8988T (cell line): ENCODE data around the gene RWDD1.
"Not testable (repeated sequence)": the region's sequence is repeated elsewhere in the genome, so short reads cannot be mapped to it uniquely, and the experiment has no call there.

Experiments used
- DNase-seq: peaks from one replicate; pipeline ENCODE4 v3.0.0; 2011

The RWDD1 gene

DNA sequence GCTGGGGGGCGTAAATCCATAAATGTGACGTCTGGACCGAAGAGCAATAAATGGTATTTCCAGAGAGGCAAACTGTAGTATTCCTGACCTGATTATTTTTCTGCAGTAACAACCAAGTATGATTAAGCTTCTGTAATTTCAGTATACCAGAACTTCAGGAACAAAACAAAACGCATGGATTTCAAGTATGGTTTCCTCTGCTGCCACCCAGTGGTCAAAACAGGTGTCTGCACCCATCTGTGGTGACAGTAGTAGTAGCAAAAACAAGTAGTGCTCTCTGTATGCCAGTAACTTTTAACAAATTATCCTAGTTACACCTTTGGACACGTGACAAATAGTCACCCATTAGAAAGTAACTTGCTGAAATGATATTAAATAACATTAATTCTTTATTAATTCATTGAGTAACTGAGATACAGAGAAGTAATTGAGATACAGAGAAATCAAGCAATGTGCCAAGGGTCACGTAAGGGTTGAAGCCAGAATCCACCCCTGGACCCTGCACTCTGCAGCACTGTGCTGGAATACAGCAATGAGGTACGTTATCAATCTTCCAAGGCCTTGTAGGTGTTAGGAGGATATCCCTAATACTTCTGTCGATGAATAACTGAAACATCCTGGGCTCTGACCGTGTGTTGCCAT is 9.8 kb upstream of the RWDD1 start:
- DNase-seq: no peak

DNA sequence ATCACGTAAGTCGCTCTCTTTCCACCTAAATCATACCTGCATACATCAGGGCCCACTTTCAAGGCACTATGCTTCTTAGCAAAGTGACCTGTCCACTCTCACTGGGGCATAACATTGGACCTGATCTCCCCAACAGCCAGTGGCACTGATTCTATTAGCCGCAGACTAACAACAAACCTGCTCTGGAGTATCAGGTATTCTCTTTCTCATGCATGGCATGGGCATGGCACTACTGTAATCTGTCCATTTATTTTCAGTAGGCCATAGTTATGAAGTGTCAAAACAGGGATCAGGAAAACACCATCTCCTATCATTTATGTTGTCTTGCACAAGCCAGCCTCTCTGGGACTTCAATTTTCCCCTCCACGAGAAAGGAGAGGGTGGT is 9.3 kb upstream of the RWDD1 start:
- DNase-seq: no peak

DNA sequence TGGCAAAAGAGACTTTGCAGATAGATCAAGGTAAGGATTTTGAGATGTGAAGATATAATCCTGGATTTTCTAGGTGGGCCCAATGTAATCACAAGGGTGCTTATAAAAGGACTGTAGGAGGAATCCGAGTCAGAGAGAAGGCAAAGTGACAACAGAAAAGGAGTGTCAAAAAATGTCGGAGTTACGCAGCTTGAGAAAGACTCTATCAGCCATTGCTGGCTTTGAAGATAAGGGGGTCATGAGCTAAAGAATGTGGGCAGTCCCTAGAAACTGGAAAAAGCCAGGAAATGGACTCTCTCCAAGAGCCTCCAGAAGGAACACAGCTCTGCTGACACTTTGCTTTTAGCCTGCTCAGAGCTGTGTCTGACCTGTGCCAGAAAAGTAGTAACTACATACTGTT is 8.7 kb upstream of the RWDD1 start:
- no peak for DNase-seq

DNA sequence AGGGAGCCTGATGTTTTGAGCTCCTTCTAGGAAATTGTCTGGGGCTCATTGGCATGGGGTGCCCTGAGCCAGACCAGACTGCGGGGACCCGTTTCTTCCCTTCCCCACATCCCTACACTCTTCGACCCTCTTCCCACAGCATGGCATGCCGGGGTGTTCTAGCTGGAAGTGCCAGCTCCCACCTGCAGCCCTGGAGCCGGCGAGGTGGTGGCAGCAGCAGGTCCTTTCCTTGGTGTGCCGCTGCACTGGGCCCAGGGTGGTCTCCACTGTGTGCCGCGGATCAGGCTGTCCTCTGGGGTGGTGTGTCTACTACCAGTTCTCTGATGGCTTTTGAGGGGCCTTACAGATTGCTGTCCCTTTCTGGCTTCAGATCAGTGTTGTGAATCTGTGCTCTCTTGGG is 7.5 kb upstream of the RWDD1 start:
- no peak for DNase-seq

DNA sequence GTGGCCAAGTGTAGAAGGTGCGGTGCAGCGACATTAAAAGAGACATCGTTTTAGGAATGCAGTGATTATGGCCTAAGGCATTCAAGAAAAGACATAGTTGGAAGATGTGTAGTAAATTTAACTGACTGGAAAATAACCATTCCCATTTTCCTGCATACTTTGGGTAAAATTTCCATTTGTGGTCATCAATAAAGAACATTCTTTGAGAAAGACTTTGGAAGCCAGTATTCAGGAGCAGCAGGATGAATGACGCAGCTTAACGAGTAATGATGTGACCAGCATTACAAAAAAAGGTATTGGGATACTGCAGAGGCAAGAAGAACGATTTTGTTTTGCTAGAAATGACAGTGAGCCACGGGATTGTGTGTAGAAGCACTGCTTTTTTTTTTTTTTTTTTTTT is 7.0 kb upstream of the RWDD1 start:
- DNase-seq: no peak

DNA sequence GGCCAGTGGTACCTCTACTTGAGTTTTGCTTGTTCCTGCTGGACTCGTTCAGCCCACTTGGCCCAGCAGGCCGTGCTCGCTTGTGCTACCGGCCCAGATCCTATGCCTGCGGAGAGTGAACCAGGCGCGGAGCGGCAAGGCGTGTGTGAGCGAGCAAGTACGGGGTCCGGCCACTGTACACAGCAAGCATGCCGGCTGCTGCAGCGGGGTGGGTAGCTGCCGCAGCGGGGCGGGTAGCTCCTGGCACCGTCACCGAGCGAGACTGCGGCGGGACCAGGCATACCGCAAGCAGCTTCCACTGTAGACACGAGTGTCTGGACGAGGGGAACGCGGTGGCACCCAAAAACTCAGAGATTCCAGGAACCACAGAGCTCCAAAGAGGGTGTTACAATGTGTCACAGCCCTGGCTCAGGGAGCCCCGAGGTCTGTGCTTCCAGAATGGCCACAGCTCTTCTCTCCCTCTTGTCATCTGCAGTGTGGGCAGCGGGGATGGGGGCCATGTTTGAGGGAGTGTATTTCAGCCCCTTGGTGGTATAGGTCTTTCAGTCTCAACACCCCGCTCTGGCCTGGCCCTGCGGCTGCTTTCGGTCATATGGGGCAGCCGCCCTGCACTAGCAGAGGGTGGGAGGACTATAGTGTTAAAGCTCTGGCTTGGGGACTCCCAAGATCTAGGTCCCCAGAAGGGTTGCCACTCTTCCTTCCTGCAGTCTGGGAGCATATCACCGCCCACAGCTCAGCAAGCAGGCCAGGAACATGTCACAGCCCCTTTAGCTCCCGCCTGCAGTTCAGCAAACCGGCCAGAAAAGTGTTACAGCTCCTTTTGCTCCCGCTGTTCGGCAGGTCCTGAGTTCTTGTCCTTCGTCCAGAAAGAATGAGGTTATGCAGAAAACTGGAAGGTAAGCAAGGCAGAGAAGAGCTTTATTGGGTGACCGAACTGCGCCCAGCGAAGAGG is 6.1 kb upstream of the RWDD1 start:
- DNase-seq: no peak

DNA sequence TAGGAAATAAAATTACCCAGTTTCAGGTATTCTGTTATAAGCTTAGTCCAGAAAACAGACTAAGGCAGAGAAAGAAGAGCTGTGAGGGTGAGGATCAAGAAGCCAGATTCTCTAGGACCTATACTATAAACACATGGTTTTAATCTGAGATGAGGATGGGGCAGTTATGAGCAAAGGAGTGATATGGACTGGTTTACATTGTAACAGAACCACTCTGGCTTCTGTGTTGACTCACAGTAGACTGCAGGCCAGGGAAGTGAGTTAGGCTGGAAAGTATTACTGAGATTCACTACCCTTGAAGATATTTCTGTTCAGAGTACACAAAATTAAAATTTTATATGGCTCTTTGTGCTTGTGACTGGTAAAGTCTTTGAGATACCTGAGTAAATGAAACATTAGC is 3.2 kb upstream of the RWDD1 start:
- no peak for DNase-seq

DNA sequence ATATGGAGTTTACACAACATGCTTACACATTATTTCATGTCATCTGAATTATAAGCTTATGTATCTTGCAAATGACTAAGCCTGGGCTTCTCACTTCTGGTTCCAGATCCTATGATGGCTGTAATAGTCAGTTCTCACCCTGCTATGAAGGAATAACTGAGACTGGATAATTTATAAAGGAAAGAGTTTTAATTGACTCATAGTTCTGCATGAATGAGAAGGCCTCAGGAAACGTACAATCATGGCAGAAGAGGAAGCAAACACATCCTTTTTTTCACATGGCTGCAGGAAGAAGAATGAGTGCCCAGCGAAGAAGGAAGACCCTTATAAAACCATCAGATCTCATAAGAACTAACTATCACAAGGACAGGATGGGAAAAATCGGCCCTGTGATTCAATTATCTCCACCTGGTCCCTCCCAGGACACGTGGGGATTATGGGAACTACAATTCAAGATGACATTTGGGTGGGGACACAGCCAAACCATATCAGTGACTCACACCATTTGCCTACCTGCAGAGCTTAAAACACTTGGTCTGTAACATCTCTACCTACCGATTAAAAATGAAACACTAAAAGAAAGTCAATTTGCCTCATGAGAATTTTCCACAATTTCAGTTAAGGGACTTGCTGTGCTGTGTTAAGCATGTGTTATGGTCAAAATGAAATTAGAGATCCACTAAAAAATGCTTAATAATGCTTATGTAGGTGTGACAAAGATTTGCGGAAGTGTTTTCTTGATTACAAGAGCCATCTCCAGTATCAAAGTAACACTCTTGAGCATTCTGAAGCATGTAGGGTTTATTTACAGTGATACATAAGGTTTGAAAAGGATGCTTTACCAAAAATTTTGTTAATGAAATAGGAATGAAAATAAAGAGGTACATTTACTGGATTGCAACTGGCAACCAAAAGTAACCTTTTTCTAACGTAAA is 2.2 kb upstream of the RWDD1 start:
- DNase-seq: no peak

DNA sequence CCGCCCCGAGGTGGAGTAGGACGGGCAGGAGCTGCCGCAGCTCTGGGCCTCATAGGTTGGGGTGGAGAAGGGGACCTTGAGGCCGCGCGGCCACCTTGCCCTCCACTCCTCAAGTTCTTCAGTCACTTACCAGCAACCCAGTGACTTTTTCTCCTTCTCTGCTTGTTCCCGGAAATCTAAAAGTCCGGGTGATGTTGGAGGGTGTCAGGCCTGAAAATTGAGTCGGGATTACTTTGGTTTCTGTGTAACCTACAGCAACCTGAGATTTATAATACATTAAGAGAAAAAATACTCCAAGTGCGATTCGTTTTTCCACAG is 338 bp downstream of the RWDD1 start:
- no peak for DNase-seq

DNA sequence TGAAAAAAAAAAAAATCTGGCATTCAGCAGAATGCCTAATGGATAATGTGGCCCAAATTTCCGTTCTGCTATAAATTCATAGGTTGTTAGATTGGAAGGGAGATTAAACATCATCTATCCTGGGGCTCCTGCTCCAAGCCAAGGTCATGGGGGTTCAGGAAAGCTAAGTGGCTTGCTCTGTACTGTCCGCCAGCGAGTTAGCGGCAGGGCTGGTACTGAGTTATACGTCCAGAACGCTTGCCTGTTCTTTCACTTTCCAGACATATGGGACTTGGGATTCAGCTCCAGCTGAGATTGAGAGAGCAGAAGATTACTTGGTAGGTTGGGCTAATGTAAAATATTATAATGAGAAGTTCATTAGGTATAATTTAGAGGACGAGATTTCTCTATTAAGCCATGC is 858 bp downstream of the RWDD1 start:
- no peak for DNase-seq

DNA sequence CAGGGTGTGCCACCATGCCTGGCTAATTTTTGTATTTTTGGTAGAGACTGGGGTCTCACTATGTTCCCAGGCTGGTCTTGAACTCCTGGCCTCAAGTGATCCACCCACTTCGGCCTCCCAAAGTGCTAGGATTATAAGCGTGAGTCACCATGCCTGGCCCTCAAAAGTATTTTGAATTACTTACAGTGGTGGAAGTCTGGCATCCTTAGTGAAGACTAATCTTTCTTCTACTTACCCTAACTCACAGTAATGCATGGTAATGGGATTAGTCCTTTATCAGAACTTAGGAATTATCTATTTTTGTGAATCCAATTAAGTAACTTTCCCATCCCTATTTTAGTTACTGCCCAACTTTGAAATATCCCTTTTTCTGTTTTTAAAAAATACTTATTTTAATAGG is 3.9 kb downstream of the RWDD1 start:
- DNase-seq: no peak

DNA sequence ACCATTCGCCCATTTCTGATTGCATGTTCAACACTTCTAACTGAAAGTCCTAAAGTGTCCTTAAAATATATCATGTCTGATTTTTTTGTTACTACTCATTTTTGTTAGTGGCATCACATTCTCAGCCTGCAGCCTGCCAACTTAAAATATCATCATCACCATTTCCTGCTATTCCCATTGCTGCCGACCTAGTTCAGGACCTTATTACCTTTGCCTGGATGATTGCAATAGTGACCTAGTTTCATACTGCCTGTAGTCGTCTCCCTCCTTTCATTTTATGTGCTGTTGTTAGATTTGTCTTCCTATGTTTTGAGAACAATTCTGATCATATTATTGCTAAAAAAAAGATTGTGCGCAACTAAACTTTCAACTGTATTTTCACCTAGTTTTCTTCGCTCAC is 6.2 kb downstream of the RWDD1 start:
- DNase-seq: no peak

DNA sequence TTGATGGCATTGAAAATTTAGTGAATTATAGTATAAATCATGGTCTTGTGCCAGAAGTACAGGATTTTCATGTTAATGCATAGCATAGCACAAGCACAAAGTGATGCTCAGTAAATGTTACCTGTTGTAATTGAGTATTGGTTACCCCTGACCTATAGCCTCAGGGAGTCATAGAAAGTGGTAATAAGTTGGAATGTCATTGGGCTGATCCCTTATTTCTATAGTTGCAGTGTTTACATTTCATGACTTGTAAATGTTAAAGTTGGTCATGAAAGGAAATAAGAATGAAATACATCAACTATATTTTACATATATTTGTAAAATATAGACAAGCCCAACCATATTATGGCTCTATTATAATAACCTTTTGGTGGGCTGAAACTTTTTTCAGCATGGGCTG is 7.0 kb downstream of the RWDD1 start:
- DNase-seq: no peak

DNA sequence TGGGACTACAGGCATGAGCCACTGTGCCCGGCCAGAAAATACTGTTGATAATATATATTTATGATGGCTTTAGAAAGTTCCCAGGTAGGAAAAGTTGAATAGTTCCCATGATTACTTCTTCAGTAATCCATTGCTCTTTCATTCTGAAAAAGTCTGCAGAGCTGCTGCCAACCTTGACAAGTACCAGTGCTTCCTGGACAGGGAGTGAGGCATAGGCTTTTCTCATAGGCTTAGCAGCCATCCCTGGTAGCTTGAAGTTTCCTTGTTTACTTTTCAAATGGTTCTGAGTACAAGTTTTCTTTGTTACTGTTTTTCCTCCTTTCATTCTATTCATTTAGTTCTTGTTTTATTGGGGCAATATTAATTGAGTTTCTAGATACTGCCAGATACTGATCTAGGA is 7.8 kb downstream of the RWDD1 start:
- no peak for DNase-seq

DNA sequence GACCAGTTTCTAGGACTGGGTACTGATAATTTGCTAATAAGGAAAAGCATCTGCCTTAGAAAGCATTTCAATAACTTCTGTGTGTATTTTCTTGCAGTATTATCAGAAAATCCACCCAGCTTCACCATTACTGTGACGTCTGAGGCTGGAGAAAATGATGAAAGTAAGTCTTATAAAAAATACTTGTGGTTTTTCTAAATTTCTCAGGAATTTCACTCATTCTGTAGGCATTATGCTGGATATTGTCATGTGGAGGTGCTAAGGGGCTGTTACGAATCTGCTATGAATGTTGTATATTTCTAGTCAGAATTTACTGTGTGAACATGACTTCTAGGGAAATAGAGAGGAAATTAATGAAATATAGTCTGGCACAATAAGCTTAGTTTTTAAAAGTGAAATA is 8.9 kb downstream of the RWDD1 start:
- DNase-seq: no peak

DNA sequence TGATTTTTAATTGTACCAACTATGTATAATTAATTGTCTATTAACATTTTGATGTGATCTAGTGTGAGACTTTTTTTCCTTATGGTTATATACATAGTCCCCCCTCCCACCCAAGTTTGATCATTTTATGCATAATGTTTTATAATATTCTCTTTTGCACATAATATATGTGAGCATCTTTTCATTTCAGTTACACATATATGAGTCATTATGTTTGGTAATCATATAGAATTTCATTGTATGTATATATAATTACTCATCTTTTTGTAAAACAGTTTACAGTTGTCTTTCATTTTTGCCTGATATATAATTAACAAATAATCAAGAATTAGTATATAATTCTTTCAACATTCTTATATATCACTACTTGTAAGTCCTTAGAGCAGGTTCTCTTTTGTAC is 15.0 kb downstream of the RWDD1 start:
- DNase-seq: no peak

DNA sequence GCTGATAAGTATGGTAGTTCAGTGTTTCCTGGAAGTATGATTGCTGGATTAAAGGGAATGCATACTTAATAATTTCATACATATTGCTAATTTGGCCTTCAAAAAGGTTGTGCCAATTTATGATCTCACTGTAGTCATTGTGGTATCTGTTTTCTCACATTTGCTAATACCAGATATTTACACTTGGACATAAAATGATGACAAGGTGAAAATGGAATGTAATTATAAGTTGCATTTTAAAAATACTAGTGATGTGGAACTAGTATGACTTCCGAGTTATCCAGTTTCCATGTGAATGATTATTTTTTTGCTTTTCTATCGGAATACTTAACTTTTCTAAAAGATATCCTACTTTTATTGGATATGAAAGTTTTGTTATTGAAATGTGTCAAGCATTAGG is 15.4 kb downstream of the RWDD1 start:
- DNase-seq: no peak

DNA sequence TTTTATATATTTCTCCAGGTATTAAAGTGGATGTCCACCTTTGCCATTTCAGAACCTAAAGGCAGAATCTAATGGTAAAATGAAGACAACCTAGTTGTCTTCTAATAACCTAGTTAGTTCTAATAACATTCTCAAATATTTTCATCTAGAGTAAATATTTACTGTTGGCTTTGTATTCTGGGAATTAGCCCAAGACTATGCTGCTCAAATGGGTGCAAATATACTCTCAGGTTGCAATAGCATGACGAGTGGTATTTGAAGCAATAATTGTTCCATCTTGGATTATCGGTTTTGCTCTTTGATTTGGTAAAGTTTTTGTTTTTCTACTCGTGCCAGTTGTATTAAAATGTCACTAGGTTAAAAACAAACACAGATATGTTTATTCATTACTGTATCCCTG is 23.9 kb downstream of the RWDD1 start:
- DNase-seq: no peak

DNA sequence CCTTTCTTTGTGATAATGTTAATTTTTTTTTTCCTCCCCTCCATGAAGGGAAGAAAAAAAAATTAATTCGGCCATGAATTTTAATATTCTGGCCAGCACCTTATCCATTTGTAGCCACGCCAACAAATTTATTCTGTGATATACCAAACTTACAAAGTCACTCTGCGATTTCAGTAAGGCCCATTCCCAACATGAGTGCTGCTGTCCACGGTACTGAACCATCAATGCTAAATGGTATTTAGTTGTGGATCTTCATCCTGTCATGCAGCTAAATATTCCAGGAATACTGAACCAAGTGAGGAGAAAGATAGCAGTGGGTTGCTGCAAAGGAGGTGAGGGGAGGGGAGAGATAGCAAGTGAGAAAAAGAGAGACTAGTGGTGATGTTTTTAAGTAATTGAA is 25.5 kb downstream of the RWDD1 start:
- DNase-seq: no peak

DNA sequence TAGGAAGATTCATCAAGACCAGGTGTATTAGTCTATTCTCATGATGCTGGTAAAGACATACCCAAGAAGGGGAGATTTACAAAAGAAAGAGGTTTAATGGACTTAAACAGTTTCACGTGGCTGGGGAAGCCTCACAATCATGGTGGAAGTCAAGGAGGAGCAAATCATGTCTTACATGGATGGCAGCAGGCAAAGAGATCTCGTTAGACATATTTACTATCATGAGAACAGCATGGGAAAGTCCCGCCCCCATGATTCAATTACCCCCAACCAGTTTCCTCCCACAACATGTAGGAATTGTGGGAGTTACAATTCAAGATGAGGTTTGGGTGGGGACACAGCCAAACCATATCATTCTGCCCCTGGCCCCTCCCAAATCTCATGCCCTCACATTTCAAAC is 32.6 kb downstream of the RWDD1 start:
- not testable (repeated sequence) for DNase-seq

DNA sequence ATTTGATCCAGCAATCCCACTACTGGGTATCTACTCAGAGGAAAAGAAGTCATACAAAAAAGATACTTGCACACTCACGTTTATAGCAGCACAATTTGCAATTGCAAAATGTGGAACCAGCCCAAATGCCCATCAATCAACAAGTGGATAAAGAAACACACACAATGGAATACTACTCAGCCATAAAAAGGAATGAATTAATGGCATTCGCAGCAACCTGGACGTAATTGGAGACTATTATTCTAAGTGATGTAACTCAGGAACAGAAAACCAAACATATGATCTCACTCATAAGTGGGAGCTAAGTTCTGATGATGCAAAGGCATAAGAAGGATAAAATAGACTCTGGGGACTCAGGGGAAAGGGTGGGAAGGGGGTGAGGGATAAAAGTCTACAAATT is 33.6 kb downstream of the RWDD1 start:
- DNase-seq: not testable (repeated sequence)

DNA sequence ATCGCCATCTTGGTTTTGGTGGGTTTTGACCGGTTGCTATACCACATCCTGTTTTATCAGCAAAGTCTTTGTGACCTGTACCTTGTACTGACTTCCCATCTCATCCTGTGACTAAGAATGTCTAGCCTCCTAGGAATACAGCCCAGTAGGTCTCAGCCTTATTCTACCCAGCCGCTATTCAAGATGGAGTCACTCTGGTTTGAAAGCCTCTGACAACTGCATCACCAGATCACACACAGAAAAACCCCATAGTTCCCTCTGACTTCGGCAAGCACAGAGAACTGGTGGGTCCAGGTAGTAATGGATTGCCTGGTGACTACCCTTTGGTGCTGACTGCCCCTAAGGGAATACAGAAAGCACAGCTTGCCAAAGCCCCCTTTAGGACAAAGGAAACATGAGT is 34.6 kb downstream of the RWDD1 start:
- no peak for DNase-seq

DNA sequence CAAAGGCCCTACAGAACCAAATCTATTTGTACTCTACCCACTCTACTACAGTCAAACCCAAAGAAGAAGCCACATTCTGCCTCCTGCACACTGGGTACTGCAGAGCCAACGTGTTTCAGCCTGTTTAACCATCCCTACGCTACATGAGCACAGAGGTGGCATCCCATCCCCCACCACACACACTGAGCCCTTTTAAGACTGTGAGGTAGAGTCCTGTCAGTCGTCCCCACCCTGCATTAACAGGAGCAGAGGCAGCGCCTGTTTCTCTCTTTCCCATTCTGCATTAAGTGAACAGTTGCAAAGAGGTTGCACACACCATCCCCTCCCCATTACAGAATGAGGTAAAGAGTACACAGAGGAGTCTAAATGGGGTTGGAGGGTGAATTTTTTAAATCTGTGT is 39.8 kb downstream of the RWDD1 start:
- no peak for DNase-seq
